ENCODE data around the gene NDUFAF7. TPM values are rescaled to one million over a fixed set of nuclear protein-coding genes. Genes with fewer than 3 reads are reported as not detected.

NDUFAF7 gene
- total RNA-seq, 4 donors from 2014 or later, result 7.5 to 16.1 (median 12.7) TPM

DNA sequence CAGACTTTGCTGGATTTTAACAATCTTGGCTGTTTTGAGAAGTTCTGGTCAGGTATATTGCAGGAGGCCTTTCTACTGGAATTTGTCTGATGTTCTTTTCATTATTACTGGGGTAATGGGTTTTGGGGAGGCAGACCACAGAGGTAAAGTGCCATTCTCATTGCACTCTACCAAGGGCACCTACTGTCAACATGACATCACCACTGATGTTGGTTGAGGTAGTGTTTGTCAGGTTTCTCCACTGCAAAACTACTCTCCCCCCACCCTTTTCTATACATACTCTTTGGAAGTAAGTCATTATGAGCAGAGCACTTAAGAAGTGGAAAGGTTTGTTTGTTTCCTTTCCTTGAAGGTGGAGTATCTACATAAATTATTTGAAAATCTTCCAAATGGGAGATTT lies 66.2 kb downstream of the NDUFAF7 start:
- intact Hi-C loops (cut with DNase I; ENCODE audit: low total_unique reads), result no loop called here
- TF ChIP-seq, protein P1, sequence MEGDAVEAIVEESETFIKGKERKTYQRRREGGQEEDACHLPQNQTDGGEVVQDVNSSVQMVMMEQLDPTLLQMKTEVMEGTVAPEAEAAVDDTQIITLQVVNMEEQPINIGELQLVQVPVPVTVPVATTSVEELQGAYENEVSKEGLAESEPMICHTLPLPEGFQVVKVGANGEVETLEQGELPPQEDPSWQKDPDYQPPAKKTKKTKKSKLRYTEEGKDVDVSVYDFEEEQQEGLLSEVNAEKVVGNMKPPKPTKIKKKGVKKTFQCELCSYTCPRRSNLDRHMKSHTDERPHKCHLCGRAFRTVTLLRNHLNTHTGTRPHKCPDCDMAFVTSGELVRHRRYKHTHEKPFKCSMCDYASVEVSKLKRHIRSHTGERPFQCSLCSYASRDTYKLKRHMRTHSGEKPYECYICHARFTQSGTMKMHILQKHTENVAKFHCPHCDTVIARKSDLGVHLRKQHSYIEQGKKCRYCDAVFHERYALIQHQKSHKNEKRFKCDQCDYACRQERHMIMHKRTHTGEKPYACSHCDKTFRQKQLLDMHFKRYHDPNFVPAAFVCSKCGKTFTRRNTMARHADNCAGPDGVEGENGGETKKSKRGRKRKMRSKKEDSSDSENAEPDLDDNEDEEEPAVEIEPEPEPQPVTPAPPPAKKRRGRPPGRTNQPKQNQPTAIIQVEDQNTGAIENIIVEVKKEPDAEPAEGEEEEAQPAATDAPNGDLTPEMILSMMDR (IDR thresholded peaks at IDR 0.05), result no peak
- TF ChIP-seq POLR2A (IDR thresholded peaks at IDR 0.05), result no peak
- no peak overlapping the region for H3K4me3 ChIP-seq (ENCODE audit: low read depth, poor library complexity, severe bottlenecking)
- no peak for DNase-seq (ENCODE audit: low spot score in 2 of 2)

Other genes with a start within 250 kb of the NDUFAF7 start
- gene HEATR5B, start 147.3 kb upstream of the NDUFAF7 start, total RNA-seq, result 10 to 100 TPM; 29.9 to 33.7 (median 31.1) TPM
- 1 to 10 TPM; 5.4 to 7.6 (median 6.7) TPM for gene GPATCH11, start 147.1 kb upstream of the NDUFAF7 start, total RNA-seq
- 10 to 100 TPM in 1 of 4 donors, 1 to 10 TPM in 3; 5.3 to 10.7 (median 7.4) TPM for gene EIF2AK2, start 74.7 kb upstream of the NDUFAF7 start, total RNA-seq
- gene SULT6B1, start 43.0 kb upstream of the NDUFAF7 start, total RNA-seq, result not detected
- gene CEBPZOS, start 35.2 kb upstream of the NDUFAF7 start, total RNA-seq, result 10 to 100 TPM; 10.9 to 18.1 (median 16.6) TPM
- gene CEBPZ, start 62 bp upstream of the NDUFAF7 start, total RNA-seq, result 10 to 100 TPM; 21.0 to 28.5 (median 25.2) TPM
- 10 to 100 TPM; 24.8 to 38.4 (median 30.9) TPM for gene PRKD3, start 93.2 kb downstream of the NDUFAF7 start, total RNA-seq
- gene QPCT, start 113.0 kb downstream of the NDUFAF7 start, total RNA-seq, result 10 to 100 TPM; 33.4 to 88.1 (median 56.0) TPM